NCI-H748 (cell line): ENCODE results near the gene STXBP1.
"Not testable (repeated sequence)": the region's sequence is repeated elsewhere in the genome, so short reads cannot be mapped to it uniquely, and the experiment has no call there.

Source experiments
- DNase-seq: peaks from one replicate; lab custom pipeline; 2025; ENCODE audit not compliant: unreplicated experiment; lab: John Stamatoyannopoulos, UW

STXBP1 gene

GRCh38 chr9:127613583-127613954 lies 1.5 kb downstream of the STXBP1 start:
- peak; percentile 31 for DNase-seq

GRCh38 chr9:127614961-127615360 lies 2.9 kb downstream of the STXBP1 start:
- DNase-seq: no peak

GRCh38 chr9:127621339-127621970 lies 9.4 kb downstream of the STXBP1 start:
- not testable (repeated sequence) for DNase-seq

GRCh38 chr9:127626752-127627493 lies 14.8 kb downstream of the STXBP1 start:
- peak; percentile 10 for DNase-seq

- DNase-seq: no peak
These were observed 15.4 kb downstream of the STXBP1 start for GRCh38 chr9:127627494-127627855.

- DNase-seq: no peak
These were observed 16.8 kb downstream of the STXBP1 start for GRCh38 chr9:127628758-127629467.

- no peak for DNase-seq
These were observed 17.5 kb downstream of the STXBP1 start for GRCh38 chr9:127629468-127630081.

- no peak for DNase-seq
These were observed 21.3 kb downstream of the STXBP1 start for GRCh38 chr9:127633216-127633862.

GRCh38 chr9:127634021-127634420 lies 21.9 kb downstream of the STXBP1 start:
- DNase-seq: peak; percentile 10

- DNase-seq: no peak
These were observed 22.6 kb downstream of the STXBP1 start for GRCh38 chr9:127634698-127635097.

- no peak for DNase-seq
These were observed 23.2 kb downstream of the STXBP1 start for GRCh38 chr9:127635201-127635735.

GRCh38 chr9:127637322-127637847 lies 25.3 kb downstream of the STXBP1 start:
- DNase-seq: peak; percentile 28

- no peak for DNase-seq
These were observed 28.9 kb downstream of the STXBP1 start for GRCh38 chr9:127640908-127641545.

- DNase-seq: no peak
These were observed 30.1 kb downstream of the STXBP1 start for GRCh38 chr9:127642082-127642740.

- DNase-seq: no peak
These were observed 32.2 kb downstream of the STXBP1 start for GRCh38 chr9:127644146-127644827.

GRCh38 chr9:127644943-127645342 lies 32.9 kb downstream of the STXBP1 start:
- DNase-seq: no peak

GRCh38 chr9:127647451-127647850 lies 35.4 kb downstream of the STXBP1 start:
- DNase-seq: no peak

GRCh38 chr9:127650518-127650917 lies 38.4 kb downstream of the STXBP1 start:
- DNase-seq: no peak
